Stimulated activated CD8-positive, alpha-beta memory T cell treated with anti-CD3 and anti-CD28 coated beads, Interleukin-12 subunit alpha, Interleukin-12 subunit beta, amount 100 ng/mL, for 24 hours (primary cell): Measurements from ENCODE around the gene CDR2.
"Not testable (repeated sequence)": the region's sequence is repeated elsewhere in the genome, so short reads cannot be mapped to it uniquely, and the experiment has no call there.

Experiments used
- DNase-seq: peaks from one replicate; pipeline ENCODE4 v3.0.0-alpha.2; 2020; ENCODE audit errors: extremely low read depth

CDR2 gene

DNA sequence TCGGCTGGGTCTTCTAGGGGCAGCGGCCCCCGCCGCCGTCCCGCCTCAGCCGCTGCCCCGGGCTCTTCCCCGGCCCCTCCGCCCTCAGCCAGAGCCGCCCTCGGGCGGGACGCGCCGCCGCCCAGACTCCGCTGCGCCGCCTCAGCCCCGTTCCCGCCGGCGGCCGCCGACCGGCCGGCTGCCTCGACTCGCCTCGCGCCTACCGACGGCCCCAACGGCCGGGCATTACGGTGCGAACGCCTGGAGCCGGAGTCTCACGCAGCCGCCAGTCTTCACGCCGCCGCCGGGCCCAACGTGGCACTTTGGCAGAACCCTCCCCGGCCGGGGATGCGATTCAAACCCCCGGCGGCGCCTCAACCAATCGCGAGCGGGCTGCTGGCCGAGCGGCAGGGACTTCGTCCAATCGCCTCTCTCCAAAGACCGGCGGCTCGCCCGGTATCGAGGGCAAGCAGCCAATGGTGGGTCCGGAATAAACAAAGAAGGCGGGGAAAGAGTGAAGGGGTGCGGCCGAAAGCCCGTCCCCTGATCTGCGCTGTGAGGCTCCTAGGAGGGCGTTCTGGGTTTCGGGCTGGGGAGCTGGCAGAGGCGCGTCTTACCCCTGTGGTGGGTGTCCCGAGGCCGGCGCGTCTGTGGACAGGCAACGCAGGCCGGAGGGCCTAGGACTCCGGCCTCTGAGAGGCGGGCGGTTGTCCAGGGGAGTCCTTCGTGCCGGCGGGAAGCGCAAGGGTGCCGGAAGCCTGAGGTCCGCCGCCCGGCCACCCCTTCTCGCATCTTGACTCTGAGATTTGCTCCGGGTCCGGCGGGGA is at the start of gene CDR2:
Gene CDR2, minus strand, starts transcription at position 309 of the 806 bp plus-strand sequence. CDS start 310 bp downstream, outside the sequence.
- peak; percentile 97 for DNase-seq

DNA sequence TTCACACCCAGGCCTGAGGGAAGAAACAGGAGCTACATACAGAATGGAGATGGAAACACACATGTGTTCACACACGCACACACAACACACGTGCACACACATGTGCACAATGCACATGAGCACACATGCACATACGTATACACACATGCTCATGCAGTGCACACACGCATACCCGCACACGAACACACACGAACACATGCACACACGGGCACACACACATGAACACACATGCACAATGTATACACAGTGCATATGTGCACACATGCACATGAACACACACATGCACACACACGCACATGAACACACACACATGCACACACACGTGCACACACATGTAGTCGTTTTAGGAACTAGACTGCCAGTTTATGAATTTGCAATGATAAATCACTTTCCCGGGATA is 49.3 kb upstream of the CDR2 start:
- no peak for DNase-seq

GRCh38 chr16:22421136-22421535 is 46.7 kb upstream of the CDR2 start:
- DNase-seq, result no peak

DNA sequence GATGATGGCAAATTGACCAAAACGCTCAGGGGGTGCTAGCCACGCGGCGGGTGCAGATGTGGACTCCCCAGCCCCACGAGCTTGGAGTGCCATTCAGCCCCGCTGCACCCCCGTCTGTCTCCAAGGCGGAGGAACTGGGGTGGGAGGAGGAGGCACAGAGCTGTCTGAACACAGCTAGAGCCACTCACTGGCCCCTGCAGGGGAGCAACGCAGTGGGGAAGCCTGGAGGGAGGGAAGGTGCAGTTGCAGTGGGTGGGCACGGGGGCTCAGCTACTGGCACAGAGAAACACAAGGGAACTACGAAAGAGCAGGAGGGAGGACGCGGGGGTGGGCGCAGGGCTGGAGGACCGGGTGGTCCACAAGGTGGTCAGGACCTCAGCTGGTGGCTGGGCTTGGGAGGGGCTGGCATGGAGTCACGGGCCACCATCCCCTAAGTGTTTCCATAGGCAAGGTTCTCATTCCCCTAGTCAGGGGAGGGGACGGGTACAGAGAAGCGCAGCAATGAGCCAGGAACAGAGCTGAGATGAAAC is 46.3 kb upstream of the CDR2 start:
- DNase-seq, result no peak

- DNase-seq, result no peak
Observed at GRCh38 chr16:22419908-22420307, 45.5 kb upstream of the CDR2 start.

- no peak for DNase-seq
Observed at GRCh38 chr16:22418826-22419225, 44.4 kb upstream of the CDR2 start.

DNA sequence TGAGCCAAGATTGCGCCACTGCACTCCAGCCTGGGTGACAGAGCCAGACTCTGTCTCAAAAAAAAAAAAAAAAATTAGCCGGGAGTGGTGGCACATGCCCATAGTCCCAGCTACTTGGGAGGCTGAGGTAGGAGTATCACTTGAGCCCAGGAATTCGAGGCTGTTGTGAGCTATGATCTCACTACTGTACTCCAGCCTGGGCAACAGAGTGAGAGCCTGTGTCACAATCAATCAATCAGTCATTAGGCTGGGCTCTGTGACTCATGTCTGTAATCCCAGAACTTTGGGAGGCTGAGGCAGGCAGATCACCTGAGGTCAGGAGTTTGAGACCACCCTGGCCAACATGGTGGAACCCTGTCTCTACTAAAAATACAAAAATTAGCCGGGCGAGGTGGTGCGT is 43.4 kb upstream of the CDR2 start:
- not testable (repeated sequence) for DNase-seq

DNA sequence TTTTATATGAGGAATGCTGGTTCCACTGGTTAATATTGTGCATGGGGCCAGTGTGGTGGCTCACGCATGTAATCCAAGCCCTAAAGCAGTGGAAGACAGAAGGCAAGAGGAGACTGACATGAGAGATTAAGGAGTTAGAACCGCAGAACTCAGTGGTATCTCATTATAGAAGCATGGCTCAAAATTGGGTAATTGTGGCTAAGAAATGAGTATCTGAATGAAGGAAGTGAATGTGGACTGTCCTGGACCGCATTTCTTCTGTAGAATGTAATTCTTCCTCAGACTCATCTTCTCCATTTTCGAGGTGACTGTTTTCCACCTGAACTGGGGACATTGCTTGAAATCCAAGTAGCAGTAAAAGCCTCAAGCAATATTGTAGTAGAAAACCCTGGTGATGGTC is 42.6 kb upstream of the CDR2 start:
- no peak for DNase-seq

GRCh38 chr16:22413819-22414218 is 39.4 kb upstream of the CDR2 start:
- DNase-seq, result no peak

GRCh38 chr16:22407486-22407885 is 33.1 kb upstream of the CDR2 start:
- no peak for DNase-seq

DNA sequence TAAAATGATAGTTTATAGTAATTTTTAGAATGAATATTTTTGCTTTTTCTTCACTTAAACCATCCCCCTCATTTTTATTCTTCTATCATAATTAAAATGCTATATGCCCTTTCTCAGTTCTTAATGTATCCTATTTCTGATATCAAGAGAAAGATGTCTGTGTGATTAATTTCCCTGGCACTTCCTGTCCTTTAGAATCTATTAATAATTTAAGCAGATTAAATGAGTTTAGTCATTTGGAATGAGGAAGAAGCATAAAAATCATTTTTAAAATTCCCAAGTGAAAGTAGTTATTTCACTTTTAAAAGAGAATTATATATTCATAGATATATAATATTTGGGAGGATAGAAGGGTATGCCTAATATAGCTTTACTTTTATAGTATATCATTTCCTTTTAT is 27.8 kb upstream of the CDR2 start:
- no peak for DNase-seq

DNA sequence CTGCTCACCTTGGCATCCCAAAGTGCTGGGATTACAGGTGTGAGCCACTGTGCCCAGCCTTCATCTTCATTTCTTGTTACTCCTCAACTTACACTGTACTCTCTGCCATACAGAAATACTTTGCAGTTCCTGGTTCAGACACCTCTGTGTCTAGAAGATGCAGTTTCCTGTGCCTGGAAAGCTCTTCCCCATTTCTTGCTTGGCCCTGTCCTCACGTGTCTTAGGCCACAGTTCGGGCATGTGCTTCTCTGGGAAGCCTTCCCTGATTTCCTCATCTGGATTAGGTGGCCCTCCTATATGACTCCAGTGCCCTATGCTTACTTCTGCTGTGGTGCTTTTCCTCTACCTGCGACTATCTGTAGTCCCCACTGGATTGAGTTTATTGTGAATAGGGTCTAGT is 26.5 kb upstream of the CDR2 start:
- DNase-seq, result no peak

- no peak for DNase-seq
Observed at GRCh38 chr16:22397931-22398330, 23.5 kb upstream of the CDR2 start.

DNA sequence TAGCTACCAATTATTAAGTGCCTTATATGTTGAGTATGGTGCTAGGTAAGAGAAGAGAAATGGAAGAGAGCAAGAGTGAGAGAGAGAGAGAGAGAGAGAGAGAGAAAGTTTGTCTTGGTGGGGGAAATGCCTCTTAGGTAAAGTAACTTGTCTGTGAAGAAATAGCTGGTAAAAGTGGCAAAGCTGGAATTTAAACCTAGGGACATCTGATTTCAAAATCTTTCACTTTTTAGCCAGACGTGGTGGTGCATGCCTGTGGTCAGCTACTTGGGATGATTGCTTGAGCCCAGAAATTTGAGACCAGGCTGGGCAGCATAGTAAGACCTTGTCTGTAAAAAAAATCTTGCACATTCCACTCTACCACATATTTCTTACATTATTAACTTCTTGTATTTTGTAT is 23.0 kb upstream of the CDR2 start:
- DNase-seq, result no peak

GRCh38 chr16:22395960-22396359 is 21.5 kb upstream of the CDR2 start:
- DNase-seq, result no peak

- no peak for DNase-seq
Observed at GRCh38 chr16:22394121-22394520, 19.7 kb upstream of the CDR2 start.

DNA sequence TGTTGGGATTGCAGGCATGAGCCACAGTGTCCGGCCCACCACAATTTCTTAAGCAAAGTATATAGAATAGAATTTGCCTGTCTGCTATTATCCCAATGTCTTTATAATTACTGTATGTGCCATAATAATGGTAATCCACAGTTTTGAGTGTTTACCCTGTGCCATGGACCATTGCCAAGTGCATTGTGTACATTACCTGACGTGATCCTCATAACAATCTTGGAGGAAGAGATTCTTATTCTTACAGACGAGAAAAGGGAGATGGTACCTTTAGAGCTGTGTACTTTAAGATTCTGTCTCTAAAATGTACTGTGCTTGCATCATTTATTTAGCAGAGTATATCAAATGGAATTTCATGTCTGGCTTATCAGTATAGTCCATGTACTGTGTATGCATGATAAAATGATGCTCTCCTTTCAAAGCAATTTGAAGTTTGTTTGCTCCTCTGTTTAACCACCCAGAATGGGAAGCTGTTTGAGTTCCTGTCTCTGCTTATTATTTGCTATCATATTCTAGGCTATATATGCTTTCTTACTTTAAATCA is 13.8 kb upstream of the CDR2 start:
- DNase-seq, result no peak

DNA sequence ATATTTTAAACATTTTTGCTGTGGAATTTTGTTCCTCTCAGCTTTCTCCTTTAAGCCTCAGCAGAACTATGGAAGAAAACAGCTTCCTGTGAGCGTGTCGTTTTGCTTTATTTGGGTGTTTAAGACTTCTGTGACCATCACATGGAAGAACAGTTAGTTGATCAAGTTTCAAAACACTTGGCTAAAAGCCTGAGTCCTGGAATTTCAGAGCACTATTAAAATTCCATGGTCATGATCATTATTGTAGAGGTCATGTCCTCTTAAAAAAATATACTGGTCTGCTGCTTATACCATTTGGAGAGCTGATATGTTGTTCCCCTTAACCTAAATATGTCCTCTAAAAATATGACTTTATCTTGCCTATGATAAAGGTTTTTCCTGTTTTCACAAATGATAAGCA is 12.6 kb upstream of the CDR2 start:
- DNase-seq, result no peak

DNA sequence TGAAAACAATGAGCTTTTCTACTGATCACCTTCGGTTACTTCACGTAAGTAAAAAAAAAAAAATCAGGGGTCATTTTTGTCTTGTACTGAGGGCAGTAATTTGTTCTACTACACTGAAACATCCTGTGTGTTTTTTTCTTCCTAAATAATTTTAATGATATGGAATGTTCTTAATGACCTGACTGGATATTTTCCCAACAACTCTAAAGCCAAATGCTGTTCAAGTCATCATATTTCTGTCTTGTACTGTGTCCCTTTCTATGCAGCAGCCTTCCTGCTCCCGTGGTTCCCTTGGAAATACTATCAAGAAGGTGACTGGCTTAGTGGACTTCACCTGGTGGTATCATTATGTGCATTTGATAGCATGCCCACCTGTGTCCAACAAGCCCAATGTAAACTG is 10.8 kb upstream of the CDR2 start:
- DNase-seq, result no peak

DNA sequence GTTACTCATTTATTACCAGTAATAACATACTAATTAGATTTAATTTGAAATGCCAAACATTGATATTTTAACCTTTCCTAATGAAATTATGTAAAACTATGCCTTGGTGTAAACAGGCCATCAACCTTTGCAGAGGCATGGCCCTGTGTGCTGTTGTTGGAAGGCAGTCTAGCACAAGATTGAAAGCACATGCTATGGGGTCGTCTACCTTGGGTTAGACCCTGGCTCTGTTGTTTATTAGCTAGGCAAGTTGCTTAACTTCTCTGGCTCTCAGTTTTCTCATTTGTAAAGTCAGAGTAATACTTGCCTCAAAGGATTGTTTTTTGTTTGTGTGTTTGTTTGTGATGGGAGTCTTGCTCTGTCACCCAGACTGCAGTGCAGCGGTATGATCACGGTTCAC is 9.4 kb upstream of the CDR2 start:
- no peak for DNase-seq

DNA sequence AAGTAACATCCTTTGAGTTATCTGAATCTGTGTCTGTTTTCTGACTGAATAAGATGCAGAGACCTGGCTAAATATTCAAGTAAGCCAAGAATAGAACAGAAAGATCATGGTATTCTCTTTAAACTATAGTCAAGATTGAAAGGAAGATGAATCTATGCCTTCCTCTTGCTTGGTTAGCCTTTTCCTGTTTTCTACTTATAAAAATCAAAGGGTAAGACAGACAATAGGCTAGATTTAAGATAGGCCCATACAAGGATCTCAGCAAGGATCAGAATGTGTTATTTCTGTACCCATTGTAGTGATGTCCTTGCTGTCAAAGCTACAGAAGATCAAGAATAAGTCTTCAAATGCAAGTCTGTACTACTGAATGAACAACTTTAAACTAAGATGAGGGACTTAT is 7.0 kb upstream of the CDR2 start:
- DNase-seq, result no peak

- no peak for DNase-seq
Observed at GRCh38 chr16:22380529-22380928, 6.1 kb upstream of the CDR2 start.

- no peak for DNase-seq
Observed at GRCh38 chr16:22379656-22380055, 5.2 kb upstream of the CDR2 start.
